PC-3 (cell line): ENCODE data around the gene TPSG1. TPM values are rescaled to one million over a fixed set of nuclear protein-coding genes. Genes with fewer than 3 reads are reported as not detected.

ENCODE experiments used
- ATAC-seq: fragments of 200-7000 bp; cut with Tn5 transposase; 2 replicates; pipeline ENCODE4 v1.9.1; 2020; ENCODE audit warnings: mild to moderate bottlenecking, moderate library complexity
- Bru-seq: library from RNA; stranded (reverse); fragments of 400-500 nt; gene quantifications from one replicate; lab custom pipeline; 2021; lab: Mats Ljungman, UMichigan
- BruChase-seq, 2 experiments: library from RNA; stranded (reverse); fragments of 400-500 nt; gene quantifications; one replicate each; lab custom pipeline; 2021; lab: Mats Ljungman, UMichigan
- BruUV-seq: library from RNA; stranded (reverse); fragments of 400-500 nt; replicated peaks from 2 replicates; lab custom pipeline; 2021; lab: Mats Ljungman, UMichigan
- CTCF ChIA-PET: fragments of 300-600 bp; sonication (Branson Sonifier 250); formaldehyde crosslinking; loops from one replicate; lab custom pipeline; 2022; ENCODE audit warnings: antibody characterized with exemption; lab: Charles Lee
- POLR2A ChIA-PET: fragments of 300-600 bp; sonication (Branson Sonifier 250); formaldehyde crosslinking; loops from one replicate; lab custom pipeline; 2022; ENCODE audit warnings: antibody characterized with exemption; ENCODE audit not compliant: unreplicated experiment; lab: Charles Lee
- DNase-seq: peaks from one replicate; pipeline ENCODE4 v3.0.0-alpha.2; 2015
- H2AFZ ChIP-seq: fragments of 300-600 bp; sonication (generic); 2 replicates; pipeline ENCODE4 v1.6.0; 2016; ENCODE audit warnings: antibody characterized with exemption, low read length
- H3F3A ChIP-seq: fragments of 300-600 bp; sonication (generic); one replicate; pipeline ENCODE4 v1.6.0; 2017; ENCODE audit warnings: antibody characterized with exemption, low read length, control low read depth, mild to moderate bottlenecking; ENCODE audit not compliant: unreplicated experiment
- H3K27ac ChIP-seq: fragments of 300-600 bp; sonication (generic); 2 replicates; pipeline ENCODE4 v1.5.1; 2016; ENCODE audit warnings: mild to moderate bottlenecking, low read length
- H3K27me3 ChIP-seq: fragments of 300-600 bp; sonication (generic); 2 replicates; pipeline ENCODE4 v1.6.1; 2016; ENCODE audit warnings: low read length, mixed read lengths
- H3K36me3 ChIP-seq: fragments of 300-600 bp; sonication (generic); 2 replicates; pipeline ENCODE4 v1.6.1; 2016; ENCODE audit warnings: low read depth, mixed run types, low read length, mixed read lengths
- H3K4me1 ChIP-seq: fragments of 300-600 bp; sonication (generic); 2 replicates; pipeline ENCODE4 v1.5.1; 2016; ENCODE audit warnings: low read length; ENCODE audit not compliant: insufficient read depth
- H3K4me2 ChIP-seq: fragments of 300-600 bp; sonication (generic); 2 replicates; pipeline ENCODE4 v1.6.0; 2016; ENCODE audit warnings: low read length
- H3K4me3 ChIP-seq: fragments of 300-600 bp; sonication (generic); 2 replicates; pipeline ENCODE4 v1.5.1; 2016; ENCODE audit warnings: mild to moderate bottlenecking, low read length, mixed read lengths
- H3K79me2 ChIP-seq: fragments of 300-600 bp; sonication (generic); 2 replicates; pipeline ENCODE4 v1.6.1; 2017; ENCODE audit warnings: low read length, mixed read lengths
- H3K9ac ChIP-seq: fragments of 300-600 bp; sonication (generic); 2 replicates; pipeline ENCODE4 v1.6.0; 2016; ENCODE audit warnings: mild to moderate bottlenecking, low read length
- H3K9me2 ChIP-seq: fragments of 300-600 bp; sonication (generic); replicated peaks from 2 replicates; pipeline ENCODE4 v1.6.1; 2016; ENCODE audit warnings: mixed run types, low read length, mixed read lengths
- H3K9me3 ChIP-seq: fragments of 300-600 bp; sonication (generic); 2 replicates; pipeline ENCODE4 v1.6.1; 2016; ENCODE audit warnings: low read length, mixed read lengths
- H4K20me1 ChIP-seq: fragments of 300-600 bp; sonication (generic); 2 replicates; pipeline ENCODE4 v1.6.1; 2016; ENCODE audit warnings: low read length, mixed read lengths
- CTCF ChIP-seq: fragments of 300-600 bp; sonication (generic); conservative IDR thresholded peaks from 2 replicates; pipeline ENCODE4 v1.5.1; 2017; ENCODE audit warnings: antibody characterized with exemption, low read depth, mild to moderate bottlenecking, low read length
- EZH2 ChIP-seq: fragments of 300-600 bp; sonication (generic); IDR thresholded peaks from one replicate; pipeline ENCODE4 v1.6.1; 2017; ENCODE audit warnings: antibody characterized with exemption, mild to moderate bottlenecking, low read length; ENCODE audit not compliant: unreplicated experiment
- EZH2phosphoT487 ChIP-seq: fragments of 300-600 bp; sonication (generic); IDR thresholded peaks from 2 replicates; pipeline ENCODE4 v1.6.1; 2018; ENCODE audit warnings: mild to moderate bottlenecking, antibody characterized with exemption, low read length, borderline replicate concordance
- intact Hi-C: fragments of 100-400 bp; cut with micrococcal nuclease; formaldehyde crosslinking; loops from 2 replicates; pipeline ENCODE4 v1.9.0; 2023
- long read RNA-seq: library from polyadenylated mRNA; unstranded; transcript quantifications from one replicate; pipeline ENCODE4 v2.0.0, GENCODE V29; 2021; ENCODE audit not compliant: unreplicated experiment
- total RNA-seq: library from RNA; depleted of rRNA; stranded (reverse); fragments of >200 nt; gene quantifications from 2 replicates; pipeline ENCODE4 v1.2.3, GENCODE V29; 2014; rRNA removed

TPSG1 gene
- not detected in 2 replicates for total RNA-seq
- not detected for Bru-seq, nascent RNA
- not detected for BruChase-seq, experiment 1, labeled RNA remaining after a 6-hour chase
- not detected for BruChase-seq, experiment 2, labeled RNA remaining after a 2-hour chase
- long read RNA-seq = 0 reads

GRCh38 chr16:1225051-1225451, at the start of gene TPSG1:
TPSG1 (minus strand) TSS chr16:1225268; CDS start chr16:1225252, 16 bp downstream.
- Histone ChIP-seq H3K4me2 (no peak within 1 kb of the TSS), H4K20me1 (no peaks in the 10 kb centered on the region), H3K9ac (no peak within 1 kb of the TSS), H3K4me3 (no peak within 1 kb of the TSS), H3K9me3 (no peaks in the 10 kb centered on the region), H3K36me3 (no peaks in the 10 kb centered on the region), H3K79me2 (no peaks in the 10 kb centered on the region), H3K9me2 (no peaks in the 10 kb centered on the region), H3K27me3 (no peaks in the 10 kb centered on the region), H3K4me1 (no peaks in the 10 kb centered on the region), H3F3A (no peaks in the 10 kb centered on the region), H2AFZ (no peak within 1 kb of the TSS), H3K27ac (no peak within 1 kb of the TSS)
- DNase-seq (no peak), ATAC-seq (no peak)
- intact Hi-C loops = no loop called here
- TF ChIP-seq EZH2 = no peak
- TF ChIP-seq EZH2phosphoT487 = no peak
- no peak for TF ChIP-seq CTCF
- ChIA-PET CTCF (no interaction called here), POLR2A (no interaction called here)
- no TSS peak for BruUV-seq

- Histone ChIP-seq H3K27ac (no peak overlapping the region), H3K4me3 (no peak overlapping the region), H2AFZ (no peak overlapping the region), H3F3A (no peaks in the 10 kb centered on the region), H3K27me3 (no peaks in the 10 kb centered on the region), H3K9me3 (no peaks in the 10 kb centered on the region), H3K36me3 (no peaks in the 10 kb centered on the region), H3K9ac (no peak overlapping the region), H3K4me1 (no peaks in the 10 kb centered on the region), H3K4me2 (no peak overlapping the region), H3K79me2 (no peaks in the 10 kb centered on the region), H4K20me1 (no peaks in the 10 kb centered on the region), H3K9me2 (no peaks in the 10 kb centered on the region)
- intact Hi-C loops = no loop called here
- ChIA-PET POLR2A (no interaction called here), CTCF (no interaction called here)
- no peak for TF ChIP-seq CTCF
- TF ChIP-seq EZH2 = no peak
- no peak for TF ChIP-seq EZH2phosphoT487
- no TSS peak for BruUV-seq
- DNase-seq (no peak), ATAC-seq (no peak)
Measured at GRCh38 chr16:1274767-1275166, 49.7 kb upstream of the TPSG1 start.

GRCh38 chr16:1273816-1274215, 48.7 kb upstream of the TPSG1 start:
- POLR2A ChIA-PET = no interaction called here
- no peak overlapping the region for H3K27ac ChIP-seq

More at GRCh38 chr16:1273816-1274215, 48.7 kb upstream of the TPSG1 start:
- H3K4me1 ChIP-seq = no peaks in the 10 kb centered on the region
- BruUV-seq = no TSS peak
- no peak for ATAC-seq
- intact Hi-C loops = no loop called here
- no peak overlapping the region for H3K4me3 ChIP-seq
- H3K4me2 ChIP-seq = no peak overlapping the region
- no peaks in the 10 kb centered on the region for H3K9me3 ChIP-seq
- TF ChIP-seq EZH2phosphoT487 = no peak
- no peak for DNase-seq
- CTCF ChIA-PET = no interaction called here
- H3K27me3 ChIP-seq = no peaks in the 10 kb centered on the region
- no peaks in the 10 kb centered on the region for H4K20me1 ChIP-seq
- H3K9ac ChIP-seq = no peak overlapping the region
- H2AFZ ChIP-seq = no peak overlapping the region
- H3K9me2 ChIP-seq = no peaks in the 10 kb centered on the region
- H3K36me3 ChIP-seq = no peaks in the 10 kb centered on the region
- no peaks in the 10 kb centered on the region for H3F3A ChIP-seq
- no peaks in the 10 kb centered on the region for H3K79me2 ChIP-seq
